ENCODE data around the gene SLC43A2. TPM values are rescaled to one million over a fixed set of nuclear protein-coding genes. Genes with fewer than 3 reads are reported as not detected.
"Not testable (repeated sequence)": the region's sequence is repeated elsewhere in the genome, so short reads cannot be mapped to it uniquely, and the experiment has no call there.

The SLC43A2 gene
- total RNA-seq, 1 experiment from 2014 or later: 12.9 TPM

GRCh38 chr17:1673041-1673785, 44.6 kb upstream of the SLC43A2 start:
- Histone ChIP-seq H2BK5ac (ENCODE audit: insufficient read length, low read length) (no peak overlapping the region), H3K79me1 (ENCODE audit: insufficient read depth, low read depth, low read length, poor library complexity, severe bottlenecking) (no peaks in the 10 kb centered on the region), H2BK20ac (ENCODE audit: low read depth, low read length, poor library complexity, severe bottlenecking) (no peak overlapping the region), H3K79me2 (ENCODE audit: insufficient read depth, low read length) (no peaks in the 10 kb centered on the region), H2AFZ (ENCODE audit: low read length) (no peak overlapping the region), H3T11ph (ENCODE audit: low read length) (no peak overlapping the region), H3K27ac (ENCODE audit: insufficient read length, low read depth, low read length) (no peak overlapping the region), H3K14ac (ENCODE audit: insufficient read depth, low read length) (no peak overlapping the region), H4K8ac (replicated peaks; ENCODE audit: insufficient read length, low read depth, low read length) (no peak overlapping the region), H3K9me3 (ENCODE audit: control insufficient read depth, low read depth, low read length) (no peaks in the 10 kb centered on the region), H3K4ac (ENCODE audit: low read depth, low read length) (no peak overlapping the region), H3K56ac (ENCODE audit: insufficient read length, low read depth, low read length) (no peak overlapping the region), H4K20me1 (ENCODE audit: control insufficient read depth, insufficient read depth, insufficient read length) (no peaks in the 10 kb centered on the region), H4K91ac (ENCODE audit: insufficient read length, low read depth, low read length) (no peak overlapping the region), H3K23me2 (ENCODE audit: insufficient read length, low read depth, low read length, poor library complexity, severe bottlenecking) (no peaks in the 10 kb centered on the region), H3K23ac (ENCODE audit: insufficient read length, low read depth, low read length) (no peak overlapping the region), H2BK120ac (ENCODE audit: low read depth, low read length, poor library complexity, severe bottlenecking) (no peak overlapping the region), H3K9ac (ENCODE audit: extremely low read depth, insufficient read length, low read length) (no peak overlapping the region), H4K5ac (ENCODE audit: insufficient read length, low read depth, low read length) (no peak overlapping the region), H2BK15ac (ENCODE audit: low read depth, low read length) (no peak overlapping the region), H3K4me1 (ENCODE audit: insufficient read depth, low read length) (no peaks in the 10 kb centered on the region), H2AK5ac (ENCODE audit: insufficient read length, low read length) (no peak overlapping the region), H3K4me2 (ENCODE audit: insufficient read depth, insufficient read length, low read length) (no peak overlapping the region), H2BK12ac (ENCODE audit: insufficient read length, low read depth, low read length) (no peak overlapping the region), H3K27me3 (ENCODE audit: insufficient read depth, low read length) (no peaks in the 10 kb centered on the region), H3K18ac (ENCODE audit: insufficient read length, low read depth, low read length) (no peak overlapping the region)
- Mint-ChIP-seq H3K4me3 (no peak overlapping the region), H3K27me3 (ENCODE audit: low read depth) (no peaks in the 10 kb centered on the region), H3K36me3 (ENCODE audit: insufficient read depth in 1 of 3, low read depth in 3 of 3) (peaks cover 70 to 97% (median 94%) of the 10 kb centered on the region in 3 experiments), H3K4me1 (no peaks in the 10 kb centered on the region), H3K27ac (no peak overlapping the region), H3K9me3 (no peaks in the 10 kb centered on the region)
- WGBS (ENCODE audit: extremely low coverage, insufficient read length, low lambda C conversion rate): no CpG with 5 or more reads among the region's 26 CpGs
- no peak for DNase-seq
- TF ChIP-seq, protein P1, sequence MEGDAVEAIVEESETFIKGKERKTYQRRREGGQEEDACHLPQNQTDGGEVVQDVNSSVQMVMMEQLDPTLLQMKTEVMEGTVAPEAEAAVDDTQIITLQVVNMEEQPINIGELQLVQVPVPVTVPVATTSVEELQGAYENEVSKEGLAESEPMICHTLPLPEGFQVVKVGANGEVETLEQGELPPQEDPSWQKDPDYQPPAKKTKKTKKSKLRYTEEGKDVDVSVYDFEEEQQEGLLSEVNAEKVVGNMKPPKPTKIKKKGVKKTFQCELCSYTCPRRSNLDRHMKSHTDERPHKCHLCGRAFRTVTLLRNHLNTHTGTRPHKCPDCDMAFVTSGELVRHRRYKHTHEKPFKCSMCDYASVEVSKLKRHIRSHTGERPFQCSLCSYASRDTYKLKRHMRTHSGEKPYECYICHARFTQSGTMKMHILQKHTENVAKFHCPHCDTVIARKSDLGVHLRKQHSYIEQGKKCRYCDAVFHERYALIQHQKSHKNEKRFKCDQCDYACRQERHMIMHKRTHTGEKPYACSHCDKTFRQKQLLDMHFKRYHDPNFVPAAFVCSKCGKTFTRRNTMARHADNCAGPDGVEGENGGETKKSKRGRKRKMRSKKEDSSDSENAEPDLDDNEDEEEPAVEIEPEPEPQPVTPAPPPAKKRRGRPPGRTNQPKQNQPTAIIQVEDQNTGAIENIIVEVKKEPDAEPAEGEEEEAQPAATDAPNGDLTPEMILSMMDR (conservative IDR thresholded peaks at IDR 0.05): no peak

GRCh38 chr17:1663934-1664333, 35.3 kb upstream of the SLC43A2 start:
- not testable (repeated sequence) for H3K27ac ChIP-seq (ENCODE audit: insufficient read length, low read depth, low read length); H3K4me3 Mint-ChIP-seq; H3K18ac ChIP-seq (ENCODE audit: insufficient read length, low read depth, low read length); H3K4me2 ChIP-seq (ENCODE audit: insufficient read depth, insufficient read length, low read length); H2BK15ac ChIP-seq (ENCODE audit: low read depth, low read length); H2AK5ac ChIP-seq (ENCODE audit: insufficient read length, low read length); H2BK20ac ChIP-seq (ENCODE audit: low read depth, low read length, poor library complexity, severe bottlenecking); H3K4me1 Mint-ChIP-seq; H2BK5ac ChIP-seq (ENCODE audit: insufficient read length, low read length); H3K27me3 Mint-ChIP-seq (ENCODE audit: low read depth); H4K5ac ChIP-seq (ENCODE audit: insufficient read length, low read depth, low read length); H2AFZ ChIP-seq (ENCODE audit: low read length); H4K20me1 ChIP-seq (ENCODE audit: control insufficient read depth, insufficient read depth, insufficient read length); H3K9me3 Mint-ChIP-seq; H4K8ac ChIP-seq (replicated peaks; ENCODE audit: insufficient read length, low read depth, low read length); H3K9me3 ChIP-seq (ENCODE audit: control insufficient read depth, low read depth, low read length); H3K79me1 ChIP-seq (ENCODE audit: insufficient read depth, low read depth, low read length, poor library complexity, severe bottlenecking); H2BK120ac ChIP-seq (ENCODE audit: low read depth, low read length, poor library complexity, severe bottlenecking); H3K9ac ChIP-seq (ENCODE audit: extremely low read depth, insufficient read length, low read length); DNase-seq; H3K23ac ChIP-seq (ENCODE audit: insufficient read length, low read depth, low read length); H2BK12ac ChIP-seq (ENCODE audit: insufficient read length, low read depth, low read length); H3K79me2 ChIP-seq (ENCODE audit: insufficient read depth, low read length); H3K56ac ChIP-seq (ENCODE audit: insufficient read length, low read depth, low read length); H3K14ac ChIP-seq (ENCODE audit: insufficient read depth, low read length); H3K23me2 ChIP-seq (ENCODE audit: insufficient read length, low read depth, low read length, poor library complexity, severe bottlenecking); H3K4me1 ChIP-seq (ENCODE audit: insufficient read depth, low read length); H3T11ph ChIP-seq (ENCODE audit: low read length); H3K27ac Mint-ChIP-seq; H3K4ac ChIP-seq (ENCODE audit: low read depth, low read length); H4K91ac ChIP-seq (ENCODE audit: insufficient read length, low read depth, low read length); H3K27me3 ChIP-seq (ENCODE audit: insufficient read depth, low read length)
- WGBS (ENCODE audit: extremely low coverage, insufficient read length, low lambda C conversion rate): no CpG with 5 or more reads among the region's 5 CpGs
- H3K36me3 Mint-ChIP-seq (ENCODE audit: insufficient read depth in 1 of 3, low read depth in 3 of 3): peaks cover 67 to 94% (median 91%) of the 10 kb centered on the region in 3 experiments

All from H9 (cell line).